ENCODE data around the gene DDI2. TPM values are rescaled to one million over a fixed set of nuclear protein-coding genes. Genes with fewer than 3 reads are reported as not detected.

DDI2 gene
- total and polyA plus RNA-seq, 9 of the 15 experiments (the other 6 are each of a cell fraction or from before 2014, with no cell fraction given) = 6.5 to 48.4 (median 21.2) TPM

- TF ChIP-seq MCM5 (IDR thresholded peaks at IDR 0.05; ENCODE audit: low read depth) = no peak
- no peak for TF ChIP-seq TAF7 (tag; IDR thresholded peaks at IDR 0.05)
- no peak for TF ChIP-seq CREB5 (CRISPR knock-in tag; IDR thresholded peaks at IDR 0.05)
- TF ChIP-seq ZNF224 (CRISPR knock-in tag; IDR thresholded peaks at IDR 0.05) = no peak
- no peak for TF ChIP-seq CREB3 (tag; conservative IDR thresholded peaks at IDR 0.05; ENCODE audit: low read depth)
- TF ChIP-seq STAT6 (CRISPR knock-in tag; IDR thresholded peaks at IDR 0.05) = no peak
- TF ChIP-seq ETS1 (conservative IDR thresholded peaks at IDR 0.05; ENCODE audit: control insufficient read depth, low read depth, low read length) = no peak
- TF ChIP-seq SRF (CRISPR knock-in tag; IDR thresholded peaks at IDR 0.05) = no peak
- no peak for TF ChIP-seq GTF3C2 (IDR thresholded peaks at IDR 0.05; ENCODE audit: borderline replicate concordance, extremely low read depth, insufficient read length)
- TF ChIP-seq ZNF507 (tag; conservative IDR thresholded peaks at IDR 0.05) = no peak
- TF ChIP-seq ZNF778 (CRISPR knock-in tag; IDR thresholded peaks at IDR 0.05) = no peak
- TF ChIP-seq YY1 (IDR thresholded peaks at IDR 0.05; ENCODE audit: borderline replicate concordance in 1 of 3, control insufficient read depth in 1 of 3, extremely low read depth in 1 of 3, insufficient read depth in 3 of 3, insufficient read length in 1 of 3, insufficient replicate concordance in 2 of 3, low read depth in 1 of 3, low read length in 2 of 3) = no peak
- TF ChIP-seq ZBTB7A (IDR thresholded peaks at IDR 0.05; ENCODE audit: borderline replicate concordance, control insufficient read depth, low read depth, low read length) = no peak
- TF ChIP-seq FOS (IDR thresholded peaks at IDR 0.05; ENCODE audit: extremely low read depth, insufficient read length) = no peak
- no peak for TF ChIP-seq ARID3A (IDR thresholded peaks at IDR 0.05; ENCODE audit: borderline replicate concordance, low read depth, low read length)
Observed at GRCh38 chr1:15620155-15620545, 2.9 kb downstream of the DDI2 start (continued).
